ENCODE data around the gene MTMR12.

MTMR12 gene

GRCh38 chr5:32265902-32266301 lies 46.8 kb downstream of the MTMR12 start:
- Histone ChIP-seq H3K4me1 (ENCODE audit: insufficient read depth, low read length) (no peaks in the 10 kb centered on the region), H3K27ac (ENCODE audit: low read length) (no peak overlapping the region), H2AFZ (ENCODE audit: low read depth, low read length) (no peak overlapping the region), H3K4me2 (ENCODE audit: insufficient read depth, low read length) (no peak overlapping the region), H3K79me2 (ENCODE audit: insufficient read depth, low read length) (no peaks in the 10 kb centered on the region), H4K20me1 (ENCODE audit: insufficient read depth, low read length) (no peaks in the 10 kb centered on the region), H3K27me3 (ENCODE audit: insufficient read depth, low read length, poor library complexity) (no peaks in the 10 kb centered on the region), H3K9me3 (ENCODE audit: insufficient read depth, low read length, severe bottlenecking) (no peaks in the 10 kb centered on the region), H3K4me3 (ENCODE audit: low read depth in 1 of 2, low read length in 2 of 2) (no peak overlapping the region), H3K36me3 (ENCODE audit: insufficient read depth, low read length) (peaks cover 70% of the 10 kb centered on the region), H3K9ac (ENCODE audit: low read depth, low read length) (no peak overlapping the region)
- TF ChIP-seq CTCF (IDR thresholded peaks at IDR 0.05; ENCODE audit: borderline replicate concordance, extremely low read depth, low read length, poor library complexity, severe bottlenecking) (no peak), EZH2 (IDR thresholded peaks at IDR 0.05; ENCODE audit: borderline replicate concordance, low read depth, low read length, severe bottlenecking) (no peak)
- ATAC-seq (ENCODE audit: insufficient read depth, low read depth) = no peak
- DNase-seq = no peak

GRCh38 chr5:32264957-32265572 lies 47.7 kb downstream of the MTMR12 start:
- no peak overlapping the region for H3K27ac ChIP-seq (ENCODE audit: low read length)
- no peak overlapping the region for H3K9ac ChIP-seq (ENCODE audit: low read depth, low read length)
- H3K9me3 ChIP-seq (ENCODE audit: insufficient read depth, low read length, severe bottlenecking) = no peaks in the 10 kb centered on the region
- no peak overlapping the region for H3K4me3 ChIP-seq (ENCODE audit: low read depth in 1 of 2, low read length in 2 of 2)
- no peak for ATAC-seq (ENCODE audit: insufficient read depth, low read depth)
- H4K20me1 ChIP-seq (ENCODE audit: insufficient read depth, low read length) = peaks cover 1% of the 10 kb centered on the region; the same call in 1 of the 2 replicates
- H3K36me3 ChIP-seq (ENCODE audit: insufficient read depth, low read length) = peaks cover 64% of the 10 kb centered on the region
- no peak overlapping the region for H3K4me2 ChIP-seq (ENCODE audit: insufficient read depth, low read length)
- H2AFZ ChIP-seq (ENCODE audit: low read depth, low read length) = no peak overlapping the region
- H3K27me3 ChIP-seq (ENCODE audit: insufficient read depth, low read length, poor library complexity) = no peaks in the 10 kb centered on the region
- no peaks in the 10 kb centered on the region for H3K79me2 ChIP-seq (ENCODE audit: insufficient read depth, low read length)
- H3K4me1 ChIP-seq (ENCODE audit: insufficient read depth, low read length) = no peaks in the 10 kb centered on the region
- no peak for TF ChIP-seq EZH2 (IDR thresholded peaks at IDR 0.05; ENCODE audit: borderline replicate concordance, low read depth, low read length, severe bottlenecking)
- TF ChIP-seq CTCF (IDR thresholded peaks at IDR 0.05; ENCODE audit: borderline replicate concordance, extremely low read depth, low read length, poor library complexity, severe bottlenecking) = no peak
- no peak for DNase-seq

- no peaks in the 10 kb centered on the region for H3K27me3 ChIP-seq (ENCODE audit: insufficient read depth, low read length, poor library complexity)
- TF ChIP-seq CTCF (IDR thresholded peaks at IDR 0.05; ENCODE audit: borderline replicate concordance, extremely low read depth, low read length, poor library complexity, severe bottlenecking) = no peak
- no peak for TF ChIP-seq EZH2 (IDR thresholded peaks at IDR 0.05; ENCODE audit: borderline replicate concordance, low read depth, low read length, severe bottlenecking)
- no peaks in the 10 kb centered on the region for H3K9me3 ChIP-seq (ENCODE audit: insufficient read depth, low read length, severe bottlenecking)
- no peak overlapping the region for H3K4me2 ChIP-seq (ENCODE audit: insufficient read depth, low read length)
- no peak for ATAC-seq (ENCODE audit: insufficient read depth, low read depth)
- no peaks in the 10 kb centered on the region for H3K79me2 ChIP-seq (ENCODE audit: insufficient read depth, low read length)
- peaks cover 3% of the 10 kb centered on the region; the same call in 1 of the 2 replicates for H4K20me1 ChIP-seq (ENCODE audit: insufficient read depth, low read length)
- H3K9ac ChIP-seq (ENCODE audit: low read depth, low read length) = no peak overlapping the region
- H3K4me3 ChIP-seq (ENCODE audit: low read depth in 1 of 2, low read length in 2 of 2) = no peak overlapping the region
- no peaks in the 10 kb centered on the region for H3K4me1 ChIP-seq (ENCODE audit: insufficient read depth, low read length)
- peaks cover 71% of the 10 kb centered on the region for H3K36me3 ChIP-seq (ENCODE audit: insufficient read depth, low read length)
- no peak overlapping the region for H3K27ac ChIP-seq (ENCODE audit: low read length)
- no peak overlapping the region for H2AFZ ChIP-seq (ENCODE audit: low read depth, low read length)
- no peak for DNase-seq
These were observed 49.1 kb downstream of the MTMR12 start for GRCh38 chr5:32263684-32264083.
